ENCODE measurements around the gene NMBR. TPM values are rescaled to one million over a fixed set of nuclear protein-coding genes. Genes with fewer than 3 reads are reported as not detected.

NMBR gene
- total RNA-seq, 1 experiment from 2014 or later = not detected

GRCh38 chr6:142132625-142133024, 14.3 kb downstream of the NMBR start, which contains the start of gene GJE1:
TSS of gene GJE1 (plus strand) at chr6:142132925. CDS start at chr6:142133159, 234 bp downstream.
- ChIA-PET POLR2A (no interaction called here), CTCF (no interaction called here)
- Histone ChIP-seq H3K36me3 (ENCODE audit: control insufficient read depth, insufficient read depth, low read length) (no peaks in the 10 kb centered on the region), H3K9me3 (ENCODE audit: control insufficient read depth, insufficient read depth, low read depth, low read length) (no peaks in the 10 kb centered on the region; the same call in 1 of the 2 replicates), H3K27ac (ENCODE audit: low read length) (no peak within 1 kb of the TSS), H3K4me3 (ENCODE audit: low read depth in 2 of 2, low read length in 2 of 2) (no peak within 1 kb of the TSS), H3K27me3 (ENCODE audit: control insufficient read depth, insufficient read depth, low read length) (no peaks in the 10 kb centered on the region), H3K4me1 (ENCODE audit: control insufficient read depth, insufficient read depth, low read length) (no peaks in the 10 kb centered on the region)
- BruUV-seq (replicated peaks) = no TSS peak
- ATAC-seq (no peak), DNase-seq (ENCODE audit: low read depth, low spot score) (no peak)
- intact Hi-C loops (cut with micrococcal nuclease; ENCODE audit: unreplicated experiment) = no loop called here
- in situ Hi-C loops (cut with HindIII; ENCODE audit: low pct_unique_long_range_greater_than_20kb, low sequenced_read_pairs) = no loop called here
- TF ChIP-seq TCF7L2 (IDR thresholded peaks at IDR 0.05; ENCODE audit: low read depth, low read length) (no peak), CTCF (IDR thresholded peaks at IDR 0.05) (no peak), SIN3A (IDR thresholded peaks at IDR 0.05; ENCODE audit: borderline replicate concordance, insufficient read depth, low read depth, low read length) (no peak), POLR2AphosphoS5 (IDR thresholded peaks at IDR 0.05; ENCODE audit: low read depth, low read length) (no peak)
- TF ChIP-seq, protein P1, sequence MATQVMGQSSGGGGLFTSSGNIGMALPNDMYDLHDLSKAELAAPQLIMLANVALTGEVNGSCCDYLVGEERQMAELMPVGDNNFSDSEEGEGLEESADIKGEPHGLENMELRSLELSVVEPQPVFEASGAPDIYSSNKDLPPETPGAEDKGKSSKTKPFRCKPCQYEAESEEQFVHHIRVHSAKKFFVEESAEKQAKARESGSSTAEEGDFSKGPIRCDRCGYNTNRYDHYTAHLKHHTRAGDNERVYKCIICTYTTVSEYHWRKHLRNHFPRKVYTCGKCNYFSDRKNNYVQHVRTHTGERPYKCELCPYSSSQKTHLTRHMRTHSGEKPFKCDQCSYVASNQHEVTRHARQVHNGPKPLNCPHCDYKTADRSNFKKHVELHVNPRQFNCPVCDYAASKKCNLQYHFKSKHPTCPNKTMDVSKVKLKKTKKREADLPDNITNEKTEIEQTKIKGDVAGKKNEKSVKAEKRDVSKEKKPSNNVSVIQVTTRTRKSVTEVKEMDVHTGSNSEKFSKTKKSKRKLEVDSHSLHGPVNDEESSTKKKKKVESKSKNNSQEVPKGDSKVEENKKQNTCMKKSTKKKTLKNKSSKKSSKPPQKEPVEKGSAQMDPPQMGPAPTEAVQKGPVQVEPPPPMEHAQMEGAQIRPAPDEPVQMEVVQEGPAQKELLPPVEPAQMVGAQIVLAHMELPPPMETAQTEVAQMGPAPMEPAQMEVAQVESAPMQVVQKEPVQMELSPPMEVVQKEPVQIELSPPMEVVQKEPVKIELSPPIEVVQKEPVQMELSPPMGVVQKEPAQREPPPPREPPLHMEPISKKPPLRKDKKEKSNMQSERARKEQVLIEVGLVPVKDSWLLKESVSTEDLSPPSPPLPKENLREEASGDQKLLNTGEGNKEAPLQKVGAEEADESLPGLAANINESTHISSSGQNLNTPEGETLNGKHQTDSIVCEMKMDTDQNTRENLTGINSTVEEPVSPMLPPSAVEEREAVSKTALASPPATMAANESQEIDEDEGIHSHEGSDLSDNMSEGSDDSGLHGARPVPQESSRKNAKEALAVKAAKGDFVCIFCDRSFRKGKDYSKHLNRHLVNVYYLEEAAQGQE (IDR thresholded peaks at IDR 0.05; ENCODE audit: insufficient read depth in 1 of 2, low read depth in 2 of 2, low read length in 1 of 2) = no peak

GRCh38 chr6:142130814-142131213, 16.1 kb downstream of the NMBR start:
- no TSS peak for BruUV-seq (replicated peaks)
- no peak overlapping the region for H3K4me3 ChIP-seq (ENCODE audit: low read depth in 2 of 2, low read length in 2 of 2)
- no peak overlapping the region for H3K27ac ChIP-seq (ENCODE audit: low read length)
- no peaks in the 10 kb centered on the region; the same call in 1 of the 2 replicates for H3K27me3 ChIP-seq (ENCODE audit: control insufficient read depth, insufficient read depth, low read length)
- no peak for DNase-seq (ENCODE audit: low read depth, low spot score)
- ChIA-PET POLR2A (interaction anchor here (0.7 kb wide), 1 partner anchor 135 kb away, joined by 3 read pairs; no protein-coding TSS in a partner anchor), CTCF (no interaction called here)
- TF ChIP-seq CTCF (IDR thresholded peaks at IDR 0.05) (no peak), SIN3A (IDR thresholded peaks at IDR 0.05; ENCODE audit: borderline replicate concordance, insufficient read depth, low read depth, low read length) (no peak), POLR2AphosphoS5 (IDR thresholded peaks at IDR 0.05; ENCODE audit: low read depth, low read length) (no peak), TCF7L2 (IDR thresholded peaks at IDR 0.05; ENCODE audit: low read depth, low read length) (no peak)
- TF ChIP-seq, protein P1 (IDR thresholded peaks at IDR 0.05; ENCODE audit: insufficient read depth in 1 of 2, low read depth in 2 of 2, low read length in 1 of 2) = no peak
- H3K36me3 ChIP-seq (ENCODE audit: control insufficient read depth, insufficient read depth, low read length) = no peaks in the 10 kb centered on the region
- in situ Hi-C loops (cut with HindIII; ENCODE audit: low pct_unique_long_range_greater_than_20kb, low sequenced_read_pairs) = no loop called here
- H3K9me3 ChIP-seq (ENCODE audit: control insufficient read depth, insufficient read depth, low read depth, low read length) = no peaks in the 10 kb centered on the region; the same call in 1 of the 2 replicates
- H3K4me1 ChIP-seq (ENCODE audit: control insufficient read depth, insufficient read depth, low read length) = no peaks in the 10 kb centered on the region
- intact Hi-C loops (cut with micrococcal nuclease; ENCODE audit: unreplicated experiment) = no loop called here
- ATAC-seq = no peak

Data from Panc1 (cell line).